ENCODE measurements around the gene CLNK. TPM values are rescaled to one million over a fixed set of nuclear protein-coding genes. Genes with fewer than 3 reads are reported as not detected.

The CLNK gene
- total and polyA plus RNA-seq, 2 of the 13 experiments (the other 11 are each of a cell fraction or from before 2014, with no cell fraction given): not detected

GRCh38 chr4:10532155-10532554, 152.4 kb downstream of the CLNK start:
- in situ Hi-C loops (cut with HindIII; ENCODE audit: extremely low pct_ligation_motif_present, low pct_unique_long_range_greater_than_20kb) (no loop called here), intact Hi-C loops (cut with micrococcal nuclease; ENCODE audit: unreplicated experiment) (loop anchor here (10.0 kb wide), 2 partner anchors 67 to 117 kb away; no protein-coding TSS in a partner anchor)
- Histone ChIP-seq H3K4me1 (ENCODE audit: insufficient read depth, low read length) (no peaks in the 10 kb centered on the region), H2AFZ (ENCODE audit: low read length) (no peak overlapping the region), H3K79me2 (ENCODE audit: insufficient read depth, low read length) (no peaks in the 10 kb centered on the region), H3K9me3 (ENCODE audit: low read length) (no peaks in the 10 kb centered on the region), H3K27me3 (ENCODE audit: control insufficient read depth in 1 of 2, insufficient read depth in 2 of 2, low read length in 2 of 2) (no peaks in the 10 kb centered on the region; a peak in 1 of 5 replicates), H3K4me2 (ENCODE audit: low read depth, low read length) (no peak overlapping the region), H3K9ac (ENCODE audit: insufficient read depth, low read depth, low read length) (no peak overlapping the region), H3K4me3 (replicated peaks in 1 of 3; ENCODE audit: insufficient read depth in 1 of 3, low read depth in 2 of 3, low read length in 3 of 3) (no peak overlapping the region), H3K27ac (ENCODE audit: extremely low read length, insufficient read depth, low read length) (no peak overlapping the region), H4K20me1 (ENCODE audit: insufficient read depth, low read length) (no peaks in the 10 kb centered on the region), H3K36me3 (replicated peaks in 1 of 2; ENCODE audit: control insufficient read depth in 1 of 2, insufficient read depth in 2 of 2, low read length in 2 of 2) (no peaks in the 10 kb centered on the region)
- FAIRE-seq (no peak), ATAC-seq (no peak), DNase-seq (ENCODE audit: low spot score) (no peak)
- POLR2A ChIA-PET: no interaction called here
- CTCF ChIA-PET (ENCODE audit: low intra/inter-chr PET ratio, low total read pairs): no interaction called here
- TF ChIP-seq STAG1 (CRISPR knock-in tag; IDR thresholded peaks at IDR 0.05) (no peak), RFXANK (CRISPR knock-in tag; IDR thresholded peaks at IDR 0.05) (no peak), NR0B2 (CRISPR knock-in tag; IDR thresholded peaks at IDR 0.05) (no peak), CTCF (CRISPR knock-in tag; IDR thresholded peaks at IDR 0.05) (no peak), HOXD1 (CRISPR knock-in tag; IDR thresholded peaks at IDR 0.05) (no peak), ZFP82 (CRISPR knock-in tag; IDR thresholded peaks at IDR 0.05; ENCODE audit: borderline replicate concordance) (no peak), NFKBIZ (CRISPR knock-in tag; IDR thresholded peaks at IDR 0.05) (no peak), ZZZ3 (CRISPR knock-in tag; IDR thresholded peaks at IDR 0.05; ENCODE audit: borderline replicate concordance) (no peak), MLLT10 (CRISPR knock-in tag; IDR thresholded peaks at IDR 0.05) (no peak)
- 1% methylated on average over 2 of the region's 2 CpGs for WGBS (ENCODE audit: low lambda C conversion rate)
- BruUV-seq (replicated peaks): no TSS peak
